Measurements from ENCODE around the gene STT3A. TPM values are rescaled to one million over a fixed set of nuclear protein-coding genes. Genes with fewer than 3 reads are reported as not detected.

STT3A gene
- total and polyA plus RNA-seq, 2 of the 13 experiments (the other 11 are each of a cell fraction or from before 2014, with no cell fraction given): 229 to 319 TPM

- no peak for ATAC-seq
- 42% methylated on average over 1 of the region's 1 CpG for WGBS (ENCODE audit: low lambda C conversion rate)
- Histone ChIP-seq H3K27me3 (ENCODE audit: control insufficient read depth in 1 of 2, insufficient read depth in 2 of 2, low read length in 2 of 2) (no peaks in the 10 kb centered on the region; a peak in 1 of 5 replicates), H4K20me1 (ENCODE audit: insufficient read depth, low read length) (no peaks in the 10 kb centered on the region), H3K4me3 (replicated peaks in 1 of 3; ENCODE audit: insufficient read depth in 1 of 3, low read depth in 2 of 3, low read length in 3 of 3) (no peak overlapping the region), H3K79me2 (ENCODE audit: insufficient read depth, low read length) (no peaks in the 10 kb centered on the region), H3K9me3 (ENCODE audit: low read length) (no peaks in the 10 kb centered on the region), H2AFZ (ENCODE audit: low read length) (no peak overlapping the region), H3K4me1 (ENCODE audit: insufficient read depth, low read length) (peaks cover 7% of the 10 kb centered on the region; the same call in 1 of the 2 replicates), H3K9ac (ENCODE audit: insufficient read depth, low read depth, low read length) (no peak overlapping the region), H3K4me2 (ENCODE audit: low read depth, low read length) (no peak overlapping the region), H3K36me3 (replicated peaks in 1 of 2; ENCODE audit: control insufficient read depth in 1 of 2, insufficient read depth in 2 of 2, low read length in 2 of 2) (no peaks in the 10 kb centered on the region), H3K27ac (ENCODE audit: extremely low read length, insufficient read depth, low read length) (no peak overlapping the region)
- no peak for TF ChIP-seq EEA1 (CRISPR knock-in tag; IDR thresholded peaks at IDR 0.05; ENCODE audit: borderline replicate concordance)
- TF ChIP-seq ZNF230 (CRISPR knock-in tag; IDR thresholded peaks at IDR 0.05): no peak
- TF ChIP-seq ZNF468 (CRISPR knock-in tag; IDR thresholded peaks at IDR 0.05): no peak
- TF ChIP-seq ZNF75D (CRISPR knock-in tag; IDR thresholded peaks at IDR 0.05; ENCODE audit: borderline replicate concordance): no peak
- TF ChIP-seq ZFP62 (CRISPR knock-in tag; IDR thresholded peaks at IDR 0.05): no peak
- TF ChIP-seq SYNCRIP (IDR thresholded peaks at IDR 0.05; ENCODE audit: insufficient read depth, low read depth, low read length): no peak
- TF ChIP-seq TFAP4 (IDR thresholded peaks at IDR 0.05; ENCODE audit: borderline replicate concordance, low read depth): no peak
- TF ChIP-seq CEBPG (CRISPR knock-in tag; IDR thresholded peaks at IDR 0.05): no peak
- no peak for TF ChIP-seq ZNF234 (CRISPR knock-in tag; conservative IDR thresholded peaks at IDR 0.05)
- TF ChIP-seq HNF4G (IDR thresholded peaks at IDR 0.05; ENCODE audit: borderline replicate concordance, low read depth, low read length): no peak
- TF ChIP-seq HNF4G (CRISPR knock-in tag; IDR thresholded peaks at IDR 0.05; ENCODE audit: borderline replicate concordance, low read depth): no peak
- intact Hi-C loops (cut with micrococcal nuclease; ENCODE audit: unreplicated experiment) (no loop called here), in situ Hi-C loops (cut with HindIII; ENCODE audit: extremely low pct_ligation_motif_present, low pct_unique_long_range_greater_than_20kb) (loop anchor here (10.0 kb wide), 1 partner anchor 321 kb away; no protein-coding TSS in a partner anchor)
- no peak for FAIRE-seq
- no TSS peak for BruUV-seq (replicated peaks)
- ChIA-PET CTCF (ENCODE audit: low intra/inter-chr PET ratio, low total read pairs) (interaction anchor here (1.5 kb wide), 1 partner anchor 318 kb away, joined by 4 read pairs; no protein-coding TSS in a partner anchor), POLR2A (interaction anchor here (1.1 kb wide), 2 partner anchors 13 to 39 kb away, joined by 3 to 5 read pairs; partner anchors contain the start of gene STT3A)
- no peak for DNase-seq (ENCODE audit: low spot score)
These were observed 39.3 kb upstream of the STT3A start for GRCh38 chr11:125553357-125553756.
